SU-DHL-6 (cell line): ENCODE results near the gene GRAMD1B.

Experiments
- EZH2phosphoT487 ChIP-seq: fragments of 200-600 bp; sonication (generic), shearing (Covaris generic); conservative IDR thresholded peaks from 2 replicates; pipeline ENCODE4 v1.6.1; 2018; ENCODE audit warnings: mild to moderate bottlenecking, antibody characterized with exemption, low read length, moderate library complexity, mixed read lengths
- TF ChIP-seq, protein P1 (sequence below): fragments of 200-600 bp; sonication (generic); IDR thresholded peaks from one replicate; pipeline ENCODE4 v1.5.1; 2017; ENCODE audit warnings: antibody characterized with exemption, mild to moderate bottlenecking, low read length, moderate library complexity; ENCODE audit not compliant: insufficient read depth, poor library complexity, severe bottlenecking

DNA sequence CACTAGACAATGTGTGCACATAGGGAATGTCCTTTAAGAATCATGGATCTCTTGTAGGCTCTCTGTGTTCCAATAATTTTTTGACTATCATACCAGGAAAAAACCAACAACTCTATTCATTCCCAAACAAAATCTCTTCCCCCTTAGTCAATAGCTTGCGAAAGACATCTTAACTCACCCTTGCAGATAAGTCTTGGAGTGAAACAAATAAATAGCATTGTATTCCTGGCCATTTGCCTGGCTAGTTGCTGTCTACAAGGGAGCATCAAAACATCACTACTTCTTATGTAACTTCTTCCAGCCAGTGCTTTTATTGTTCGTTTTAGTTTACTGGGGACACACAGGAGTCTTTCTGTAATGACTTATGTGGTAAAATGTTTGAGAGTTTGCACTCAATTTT is 194.9 kb downstream of the GRAMD1B start:
- no peak for TF ChIP-seq EZH2phosphoT487
- TF ChIP-seq, protein P1, sequence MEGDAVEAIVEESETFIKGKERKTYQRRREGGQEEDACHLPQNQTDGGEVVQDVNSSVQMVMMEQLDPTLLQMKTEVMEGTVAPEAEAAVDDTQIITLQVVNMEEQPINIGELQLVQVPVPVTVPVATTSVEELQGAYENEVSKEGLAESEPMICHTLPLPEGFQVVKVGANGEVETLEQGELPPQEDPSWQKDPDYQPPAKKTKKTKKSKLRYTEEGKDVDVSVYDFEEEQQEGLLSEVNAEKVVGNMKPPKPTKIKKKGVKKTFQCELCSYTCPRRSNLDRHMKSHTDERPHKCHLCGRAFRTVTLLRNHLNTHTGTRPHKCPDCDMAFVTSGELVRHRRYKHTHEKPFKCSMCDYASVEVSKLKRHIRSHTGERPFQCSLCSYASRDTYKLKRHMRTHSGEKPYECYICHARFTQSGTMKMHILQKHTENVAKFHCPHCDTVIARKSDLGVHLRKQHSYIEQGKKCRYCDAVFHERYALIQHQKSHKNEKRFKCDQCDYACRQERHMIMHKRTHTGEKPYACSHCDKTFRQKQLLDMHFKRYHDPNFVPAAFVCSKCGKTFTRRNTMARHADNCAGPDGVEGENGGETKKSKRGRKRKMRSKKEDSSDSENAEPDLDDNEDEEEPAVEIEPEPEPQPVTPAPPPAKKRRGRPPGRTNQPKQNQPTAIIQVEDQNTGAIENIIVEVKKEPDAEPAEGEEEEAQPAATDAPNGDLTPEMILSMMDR = no peak
